NCI-H1092 treated with DMSO at 0.1 percent for 48 hours (cell line): Measurements from ENCODE around the gene BAG1.

Experiments
- DNase-seq: peaks from one replicate; lab custom pipeline; 2025; lab: John Stamatoyannopoulos, UW

BAG1 gene

DNA sequence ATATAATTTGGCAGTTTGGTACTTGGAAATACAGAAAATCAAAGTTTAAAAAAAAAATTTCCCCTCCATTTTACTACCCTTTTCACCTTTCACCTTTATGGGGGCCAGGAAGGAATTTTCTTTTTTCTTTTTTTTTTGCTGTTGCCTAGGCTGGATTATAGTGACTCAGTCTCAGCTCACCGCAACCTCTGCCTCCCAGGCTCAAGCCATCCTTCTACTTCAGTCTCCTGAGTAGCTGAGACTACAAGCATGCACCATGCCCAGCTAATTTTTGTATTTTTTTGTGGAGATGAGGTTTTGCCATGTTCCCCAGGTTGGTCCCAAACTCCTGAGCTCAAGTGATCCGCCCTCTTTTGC lies 9.4 kb upstream of the BAG1 start:
- no peak for DNase-seq

DNA sequence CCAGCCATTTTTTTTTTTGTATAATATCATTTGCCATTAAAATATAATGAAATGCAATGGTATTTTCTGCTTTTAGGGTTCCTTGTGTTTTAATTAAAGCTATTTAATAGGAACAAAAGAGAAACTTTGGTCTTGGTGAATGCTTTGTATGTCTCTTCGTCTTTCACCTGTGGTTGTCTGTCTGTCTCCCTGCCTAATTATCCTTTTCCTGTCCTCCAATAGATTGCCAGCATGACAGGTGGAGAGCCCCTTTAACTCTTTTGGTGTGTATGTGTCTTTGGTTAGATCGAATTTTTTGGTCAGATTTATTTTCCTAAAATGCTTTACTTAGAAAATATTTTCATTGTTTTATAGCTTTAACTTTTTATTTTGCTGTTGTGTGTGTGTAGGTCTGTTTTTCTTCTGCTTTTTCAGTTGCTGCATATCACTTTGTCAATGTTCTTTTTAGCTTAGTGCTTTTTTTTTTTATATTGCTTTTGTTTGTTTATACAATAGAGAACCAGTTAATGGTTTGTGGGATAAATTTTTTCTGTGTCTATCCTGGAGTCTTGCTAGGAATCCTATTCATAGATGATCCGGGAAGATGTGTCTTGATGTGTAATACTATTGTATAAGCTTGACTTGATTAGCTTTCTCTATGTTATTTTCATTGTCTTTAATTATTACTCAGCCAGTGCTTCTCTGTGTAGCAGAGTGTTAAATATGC lies 8.9 kb upstream of the BAG1 start:
- DNase-seq, result no peak

DNA sequence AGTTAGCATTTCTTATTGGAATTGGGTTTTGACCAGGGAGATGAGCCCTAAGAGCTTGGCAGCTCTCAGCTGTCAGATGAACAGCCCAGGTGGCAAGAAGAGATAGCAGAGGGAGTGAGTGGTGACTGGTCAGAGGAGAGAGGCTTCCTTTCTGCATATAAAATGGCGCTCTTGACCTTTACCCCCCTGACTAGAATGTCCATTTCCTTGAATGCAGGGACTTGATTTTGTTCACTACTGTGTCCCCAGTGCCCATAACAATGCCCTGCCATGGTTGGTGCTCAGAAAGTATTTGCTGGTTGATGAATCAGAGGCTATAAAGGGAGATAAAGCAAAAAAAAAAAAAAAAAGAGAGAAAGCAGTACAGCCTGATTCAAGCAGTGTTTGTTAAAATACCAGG lies 7.6 kb upstream of the BAG1 start:
- DNase-seq, result no peak

DNA sequence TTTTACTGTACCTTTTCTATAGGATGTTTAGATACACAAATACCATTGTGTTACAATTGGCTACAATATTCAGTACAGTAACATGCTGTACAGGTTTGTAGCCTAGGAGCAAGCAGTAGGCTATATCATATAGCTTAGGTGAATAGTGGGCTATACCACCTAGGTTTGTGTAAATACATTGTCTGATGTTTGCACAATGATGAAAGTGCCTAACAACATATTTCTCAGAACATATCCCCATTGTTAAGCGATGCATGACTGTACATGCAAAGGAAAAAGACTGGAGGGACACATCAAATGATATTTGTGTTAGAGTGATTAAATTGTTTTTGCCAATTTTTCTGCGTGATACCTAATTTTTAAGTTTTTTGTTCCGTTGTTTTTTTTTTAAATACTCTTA lies 5.6 kb upstream of the BAG1 start:
- no peak for DNase-seq

DNA sequence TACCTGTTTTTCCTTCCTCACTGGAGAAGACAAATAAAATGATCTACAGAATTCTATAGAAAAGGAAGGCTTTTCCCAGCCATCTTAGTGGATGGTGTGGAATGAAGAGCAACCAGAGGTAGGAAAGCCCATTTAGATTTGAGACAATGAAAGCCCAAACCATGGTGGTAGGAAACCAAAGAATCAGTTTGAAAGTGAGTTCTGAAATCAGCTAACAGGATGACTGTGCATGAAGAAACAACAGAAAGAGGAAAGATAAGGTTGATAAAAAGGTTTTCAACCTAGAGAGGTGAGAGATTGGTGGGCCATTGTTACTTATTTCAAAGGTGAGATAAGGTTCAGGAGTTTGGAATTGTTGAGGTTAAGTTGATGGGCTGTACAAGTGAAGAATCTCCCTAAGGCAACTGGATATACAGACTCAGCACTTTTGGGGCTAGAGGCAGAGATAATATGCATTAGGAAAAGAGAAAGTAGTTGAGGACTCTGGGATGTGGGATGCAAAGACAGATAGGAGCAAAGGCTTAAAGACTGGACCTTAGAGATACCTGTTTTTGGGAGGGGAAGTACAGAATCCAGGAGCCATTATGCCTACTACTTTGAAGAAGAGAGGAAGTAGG lies 2.8 kb upstream of the BAG1 start:
- no peak for DNase-seq

GRCh38 chr9:33265211-33265865 lies 830 bp upstream of the BAG1 start:
- DNase-seq, result no peak

- DNase-seq, result peak; percentile 31
Observed at GRCh38 chr9:33264003-33264472, 470 bp downstream of the BAG1 start.

DNA sequence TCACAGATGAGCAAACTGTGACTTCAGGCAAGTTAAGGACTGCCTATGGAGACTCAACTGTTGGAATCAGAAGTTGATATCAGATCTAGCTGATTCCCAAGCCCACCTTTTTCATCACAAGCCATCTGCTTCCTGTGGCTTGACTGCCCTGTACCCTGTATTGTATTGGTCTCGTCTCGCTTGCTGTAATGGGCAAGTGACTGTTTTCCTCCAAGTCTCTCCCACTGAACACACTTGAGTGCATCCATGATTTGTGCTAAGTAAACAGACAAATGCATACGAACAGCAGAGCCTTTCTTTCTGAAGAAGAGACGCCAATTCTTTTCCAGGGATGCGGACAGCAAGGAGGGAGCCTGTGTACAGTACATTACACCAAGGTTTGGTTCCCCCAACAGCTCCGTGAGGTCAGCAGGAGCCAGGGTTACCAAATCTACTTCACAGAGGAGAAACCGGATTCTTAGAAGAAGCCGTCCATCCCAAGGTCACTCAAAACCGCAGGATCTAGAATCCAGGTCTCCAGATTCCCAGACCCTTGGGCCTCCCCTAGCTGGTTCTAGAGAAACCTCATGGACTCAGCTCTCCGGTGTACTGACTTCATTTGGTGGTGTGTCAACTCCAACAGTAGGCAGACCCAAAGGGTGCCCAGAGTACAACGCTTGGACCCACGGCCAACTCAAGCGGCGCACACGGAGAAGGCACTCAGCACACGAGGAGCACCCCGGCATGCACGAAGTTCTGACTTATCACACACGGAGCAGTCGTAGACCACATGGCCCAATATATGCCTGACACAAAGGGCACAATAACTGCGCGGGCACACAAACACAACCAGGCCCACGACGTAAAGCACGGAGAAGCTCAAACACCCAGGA lies 1.1 kb downstream of the BAG1 start:
- DNase-seq, result peak; percentile 47

DNA sequence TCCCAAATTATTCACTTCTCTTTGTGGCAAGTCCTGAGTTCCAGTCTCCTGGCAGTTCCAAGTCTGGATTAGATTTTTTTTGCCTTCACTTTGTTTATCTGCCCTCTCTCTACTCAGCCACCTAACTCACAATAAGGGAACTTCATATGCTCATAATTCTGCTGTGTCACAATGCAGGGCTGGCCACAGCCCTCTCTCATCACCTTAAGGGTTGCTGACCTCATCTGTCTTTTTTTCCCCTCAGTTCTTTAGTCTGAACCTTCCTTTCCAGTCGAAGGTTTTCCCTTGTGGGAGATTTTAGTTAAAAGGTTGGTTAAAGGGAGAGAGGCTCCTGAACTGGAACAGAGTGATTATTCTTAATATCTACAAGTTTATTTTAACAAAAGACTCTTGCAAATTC lies 4.1 kb downstream of the BAG1 start:
- DNase-seq, result no peak

- DNase-seq, result no peak
Observed at GRCh38 chr9:33257276-33257675, 7.2 kb downstream of the BAG1 start.

DNA sequence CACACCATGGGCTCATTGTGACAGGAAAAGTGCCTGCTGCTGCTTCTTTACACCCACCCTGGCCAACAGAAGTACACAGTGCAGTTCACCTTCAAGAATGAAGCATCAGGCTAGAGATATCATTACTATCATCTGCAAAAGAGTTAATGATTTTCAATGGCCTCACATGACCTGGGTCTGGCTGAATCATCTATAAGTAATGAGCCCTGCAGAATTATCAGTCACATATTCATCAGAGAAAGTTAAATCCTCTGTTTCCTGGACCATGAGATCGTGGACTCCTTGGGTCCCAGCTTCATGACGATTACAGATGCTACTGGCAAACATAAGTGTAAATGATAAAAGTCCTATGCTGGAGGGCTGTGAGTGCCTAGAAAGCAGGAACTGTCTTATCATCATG lies 8.3 kb downstream of the BAG1 start:
- DNase-seq, result no peak

GRCh38 chr9:33255471-33255870 lies 9.0 kb downstream of the BAG1 start:
- DNase-seq, result no peak

DNA sequence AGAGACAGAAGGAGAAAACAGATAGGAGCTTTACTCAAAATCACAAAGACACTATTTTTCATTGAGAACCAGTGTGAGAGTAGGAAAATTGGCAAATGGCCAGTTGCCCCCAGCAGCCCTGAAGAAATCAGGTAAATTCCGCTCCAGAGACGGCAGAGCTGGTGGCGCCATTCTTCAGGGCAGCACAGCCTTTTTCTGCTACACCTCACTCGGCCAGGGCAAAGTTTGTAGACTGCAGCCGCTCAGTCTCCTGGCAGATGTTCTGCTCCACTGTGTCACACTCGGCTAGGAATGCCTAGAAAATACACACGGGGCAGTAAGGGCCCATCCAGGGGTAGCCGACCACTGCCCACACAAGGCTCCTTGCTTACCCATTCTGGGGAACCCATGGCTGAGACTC lies 9.5 kb downstream of the BAG1 start:
- DNase-seq, result no peak

DNA sequence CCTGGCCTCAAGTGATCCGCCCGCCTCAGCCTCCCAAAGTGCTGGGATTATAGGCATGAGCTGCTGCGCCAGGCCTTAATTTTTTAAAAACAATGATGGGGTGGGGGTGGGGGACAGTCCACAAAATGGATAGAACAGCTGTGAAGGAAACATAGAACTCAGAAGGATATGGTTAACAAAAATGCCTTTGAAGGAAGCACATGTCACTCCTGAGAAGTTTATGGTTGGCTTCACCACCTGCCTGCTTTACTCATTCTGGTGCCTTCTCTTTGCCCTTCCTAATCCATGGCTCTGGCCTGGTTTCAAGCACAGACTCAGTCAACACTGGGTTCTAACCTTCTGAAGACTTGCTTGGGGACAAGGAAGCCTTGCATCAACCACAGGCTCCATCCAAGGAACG lies 10.3 kb downstream of the BAG1 start:
- DNase-seq, result no peak

DNA sequence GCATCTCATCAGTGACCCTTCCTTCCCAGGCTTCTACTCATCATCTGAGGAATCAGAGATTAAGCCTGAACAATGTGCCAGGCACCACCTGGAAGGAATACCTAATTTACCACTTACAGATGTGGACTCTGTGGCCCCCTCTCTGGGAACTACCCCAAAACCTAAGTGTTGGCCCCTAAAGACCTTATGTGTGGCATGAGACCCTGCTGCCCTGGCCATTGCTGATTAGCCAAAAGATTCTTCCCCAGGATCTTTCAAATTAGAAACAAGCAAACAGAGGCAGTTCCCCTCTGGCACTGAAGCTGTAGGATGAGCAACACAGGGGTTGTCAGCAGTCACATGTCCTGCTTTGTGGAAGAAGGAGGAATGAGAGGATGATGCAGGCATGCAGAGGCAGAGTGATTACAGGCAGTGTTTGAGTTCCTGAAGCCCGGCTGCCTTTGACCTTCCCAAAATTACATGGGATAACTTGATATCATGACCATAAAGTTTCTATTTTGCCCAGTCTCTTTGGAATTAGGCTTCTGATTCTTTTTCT lies 14.0 kb downstream of the BAG1 start:
- DNase-seq, result no peak

DNA sequence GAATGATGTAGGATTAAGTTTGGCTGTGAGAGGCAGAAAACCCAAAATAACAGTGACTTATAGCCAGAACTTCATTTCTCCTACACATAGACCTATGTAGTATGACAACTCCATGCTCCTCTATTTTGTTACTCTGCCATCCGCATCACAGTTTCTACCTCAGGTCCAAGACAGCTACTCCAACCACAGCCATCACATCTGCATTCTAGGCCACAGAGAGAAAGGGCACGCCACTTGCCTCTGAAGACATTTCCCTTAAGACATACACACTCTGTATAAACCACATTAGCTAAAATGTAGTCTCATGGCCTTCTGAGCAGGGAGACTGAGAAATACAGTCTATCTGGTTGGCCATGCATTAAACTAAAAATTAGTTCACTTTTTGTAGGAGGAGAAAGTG lies 14.5 kb downstream of the BAG1 start:
- DNase-seq, result no peak

DNA sequence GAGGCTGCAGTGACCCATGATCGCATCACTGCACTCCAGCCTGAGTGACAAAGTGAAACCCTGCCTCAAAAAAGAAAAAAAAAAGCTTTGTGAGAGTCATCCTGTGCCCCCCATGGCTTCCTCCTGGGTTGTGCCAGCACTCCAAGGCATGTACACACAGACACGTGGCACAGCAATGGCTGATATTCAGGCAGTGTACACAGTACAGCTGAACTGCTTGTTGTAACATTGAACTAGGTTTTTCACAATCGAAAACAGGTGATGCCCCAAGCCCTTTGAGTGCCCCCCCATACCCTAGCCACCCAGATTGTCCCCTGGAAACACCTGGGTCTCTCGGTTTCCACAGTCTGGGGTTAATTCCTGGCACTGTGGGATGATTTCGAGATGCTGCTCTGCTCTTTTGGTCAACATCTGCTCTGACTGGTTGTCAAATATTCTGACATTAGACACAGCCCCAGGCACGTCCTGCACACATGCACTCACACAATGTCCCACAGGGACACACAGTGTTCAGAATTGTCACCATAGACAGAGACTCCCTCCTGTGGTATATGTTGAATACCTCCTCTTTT lies 15.3 kb downstream of the BAG1 start:
- DNase-seq, result no peak

DNA sequence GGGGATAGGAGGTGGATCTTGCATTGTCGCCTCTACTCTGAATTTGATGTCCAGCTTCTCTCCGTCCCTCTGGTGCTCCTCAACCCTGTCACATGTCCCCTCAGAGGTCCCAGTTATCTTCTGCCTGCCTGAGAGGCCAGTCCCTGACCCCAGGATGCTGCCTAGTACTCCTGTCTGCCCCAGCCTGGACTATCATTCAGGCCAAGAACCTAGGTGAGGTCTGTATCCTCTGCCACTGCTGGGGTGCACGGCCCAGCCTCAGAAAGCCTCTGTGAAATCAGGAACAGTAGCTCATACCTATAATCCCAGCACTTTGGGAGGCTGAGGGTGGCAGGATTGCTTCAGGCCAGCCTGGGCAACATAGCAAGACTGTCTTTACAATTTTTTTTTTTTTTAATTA lies 15.9 kb downstream of the BAG1 start:
- DNase-seq, result no peak

DNA sequence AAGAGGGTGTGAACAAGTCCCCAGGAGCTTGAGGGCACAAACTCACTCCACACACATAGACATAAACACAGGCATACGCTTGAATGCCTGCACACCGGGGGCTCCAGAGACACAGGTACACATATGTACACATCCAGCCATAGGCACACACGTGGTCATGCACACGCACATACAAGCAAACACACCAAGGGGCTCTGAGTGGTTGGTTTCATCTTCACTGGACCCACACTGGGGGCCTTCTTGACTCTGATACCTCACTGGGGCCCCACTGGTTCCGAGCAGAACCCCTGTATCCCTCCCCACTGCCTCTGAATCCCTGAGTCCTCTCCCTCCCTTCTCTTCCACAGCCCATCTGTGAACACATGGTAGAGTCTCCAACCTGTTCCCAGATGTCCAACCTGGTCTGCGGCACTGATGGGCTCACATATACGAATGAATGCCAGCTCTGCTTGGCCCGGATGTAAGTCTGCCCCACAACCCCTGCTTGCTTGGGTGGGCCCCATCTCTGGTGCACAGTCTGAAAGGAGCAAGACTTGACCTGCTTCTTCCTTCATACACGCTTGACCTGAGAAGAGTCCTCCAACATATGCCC lies 18.1 kb downstream of the BAG1 start:
- DNase-seq, result no peak

DNA sequence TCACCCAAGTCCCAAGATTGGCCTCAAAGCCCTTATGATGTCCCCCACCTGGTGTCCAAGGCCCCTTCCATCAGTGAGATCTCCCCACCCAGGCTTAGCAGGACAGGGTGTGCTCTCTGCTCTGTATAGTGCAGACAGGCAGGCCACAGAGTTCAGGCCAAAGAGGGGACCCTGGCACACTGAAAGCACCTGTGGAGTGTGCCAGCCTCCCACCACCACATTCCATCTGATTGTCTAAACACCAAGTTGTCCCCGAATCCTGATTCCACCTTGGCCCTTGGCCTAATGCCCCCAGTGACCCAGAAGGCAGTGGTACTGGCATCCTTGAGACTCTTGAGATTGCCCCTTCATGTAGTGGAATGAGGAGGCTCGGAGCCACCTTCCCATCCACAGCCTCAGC lies 19.2 kb downstream of the BAG1 start:
- no peak for DNase-seq

- no peak for DNase-seq
Observed at GRCh38 chr9:33244137-33244784, 20.2 kb downstream of the BAG1 start.
